Vagina (tissue), 2 donors: Measurements from ENCODE around the gene MALRD1.

Experiments
- POLR2A ChIP-seq, 2 donors: fragments of 450-650 bp; IDR thresholded peaks; one replicate each; pipeline ENCODE4 v1.6.1; 2017; ENCODE audit warnings: antibody characterized with exemption in 2 of 2, mild to moderate bottlenecking in 2 of 2, moderate library complexity in 2 of 2
- POLR2AphosphoS5 ChIP-seq, 2 donors: sonication (generic); formaldehyde crosslinking; IDR thresholded peaks; one replicate each; pipeline ENCODE4 v1.9.0; 2017; ENCODE audit warnings: antibody characterized with exemption in 2 of 2, mild to moderate bottlenecking in 2 of 2, low read depth in 1 of 2; ENCODE audit not compliant: insufficient read depth in 1 of 2
- TF ChIP-seq, protein P1 (sequence below), 3 experiments: fragments of 450-650 bp in 2 of 3; fragments of 200-600 bp in 1 of 3; sonication (generic) in 1 of 3; IDR thresholded peaks; one replicate each; pipeline ENCODE4 v1.5.1; 2017 to 2019; ENCODE audit warnings: antibody characterized with exemption in 3 of 3, mild to moderate bottlenecking in 2 of 3, moderate library complexity in 2 of 3

DNA sequence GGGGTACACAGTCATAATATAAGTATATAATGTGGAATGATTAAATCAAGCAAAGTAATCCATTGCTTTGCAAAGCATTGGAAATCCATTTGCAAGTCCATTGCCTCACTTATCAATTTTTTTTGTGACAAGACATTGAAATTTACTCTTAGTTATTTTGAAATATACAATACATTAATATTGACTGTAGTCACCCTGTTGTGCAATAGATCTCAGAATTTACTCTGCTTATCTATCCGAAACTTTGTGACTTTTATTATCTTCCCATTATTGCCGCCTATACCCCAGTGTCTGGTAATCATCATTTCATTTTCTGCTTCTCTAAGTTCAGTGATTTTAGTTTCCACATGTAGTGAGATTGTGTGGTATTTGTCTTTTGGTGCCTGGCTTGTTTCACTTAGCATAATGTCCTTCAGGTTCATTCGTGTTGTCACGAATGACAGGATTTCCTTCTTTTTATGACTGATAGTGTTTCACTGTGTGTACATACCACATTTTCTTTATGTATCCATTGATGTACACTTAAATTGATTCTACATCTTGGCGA is 5.8 kb downstream of the MALRD1 start:
- TF ChIP-seq, protein P1, sequence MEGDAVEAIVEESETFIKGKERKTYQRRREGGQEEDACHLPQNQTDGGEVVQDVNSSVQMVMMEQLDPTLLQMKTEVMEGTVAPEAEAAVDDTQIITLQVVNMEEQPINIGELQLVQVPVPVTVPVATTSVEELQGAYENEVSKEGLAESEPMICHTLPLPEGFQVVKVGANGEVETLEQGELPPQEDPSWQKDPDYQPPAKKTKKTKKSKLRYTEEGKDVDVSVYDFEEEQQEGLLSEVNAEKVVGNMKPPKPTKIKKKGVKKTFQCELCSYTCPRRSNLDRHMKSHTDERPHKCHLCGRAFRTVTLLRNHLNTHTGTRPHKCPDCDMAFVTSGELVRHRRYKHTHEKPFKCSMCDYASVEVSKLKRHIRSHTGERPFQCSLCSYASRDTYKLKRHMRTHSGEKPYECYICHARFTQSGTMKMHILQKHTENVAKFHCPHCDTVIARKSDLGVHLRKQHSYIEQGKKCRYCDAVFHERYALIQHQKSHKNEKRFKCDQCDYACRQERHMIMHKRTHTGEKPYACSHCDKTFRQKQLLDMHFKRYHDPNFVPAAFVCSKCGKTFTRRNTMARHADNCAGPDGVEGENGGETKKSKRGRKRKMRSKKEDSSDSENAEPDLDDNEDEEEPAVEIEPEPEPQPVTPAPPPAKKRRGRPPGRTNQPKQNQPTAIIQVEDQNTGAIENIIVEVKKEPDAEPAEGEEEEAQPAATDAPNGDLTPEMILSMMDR (IDR thresholded peaks at IDR 0.05), result no peak
- no peak for TF ChIP-seq POLR2A (IDR thresholded peaks at IDR 0.05)
- no peak for TF ChIP-seq POLR2AphosphoS5 (IDR thresholded peaks at IDR 0.05; ENCODE audit: insufficient read depth in 1 of 2, low read depth in 1 of 2)
